ENCODE results near the gene BRINP3.

GRCh38 chr1:190168116-190168892 is 309.4 kb downstream of the BRINP3 start:
- no peak for TF ChIP-seq CTCF (conservative IDR thresholded peaks at IDR 0.05; ENCODE audit: low read depth in 2 of 2)
- TF ChIP-seq EZH2 (IDR thresholded peaks at IDR 0.05; ENCODE audit: low read depth, unreplicated experiment) = no peak
- no peak for TF ChIP-seq POLR2AphosphoS5 (IDR thresholded peaks at IDR 0.05; ENCODE audit: low read depth)
- TF ChIP-seq CREB1 (CRISPR knock-in tag; IDR thresholded peaks at IDR 0.05; ENCODE audit: low read depth) = no peak
- TF ChIP-seq, protein P1, sequence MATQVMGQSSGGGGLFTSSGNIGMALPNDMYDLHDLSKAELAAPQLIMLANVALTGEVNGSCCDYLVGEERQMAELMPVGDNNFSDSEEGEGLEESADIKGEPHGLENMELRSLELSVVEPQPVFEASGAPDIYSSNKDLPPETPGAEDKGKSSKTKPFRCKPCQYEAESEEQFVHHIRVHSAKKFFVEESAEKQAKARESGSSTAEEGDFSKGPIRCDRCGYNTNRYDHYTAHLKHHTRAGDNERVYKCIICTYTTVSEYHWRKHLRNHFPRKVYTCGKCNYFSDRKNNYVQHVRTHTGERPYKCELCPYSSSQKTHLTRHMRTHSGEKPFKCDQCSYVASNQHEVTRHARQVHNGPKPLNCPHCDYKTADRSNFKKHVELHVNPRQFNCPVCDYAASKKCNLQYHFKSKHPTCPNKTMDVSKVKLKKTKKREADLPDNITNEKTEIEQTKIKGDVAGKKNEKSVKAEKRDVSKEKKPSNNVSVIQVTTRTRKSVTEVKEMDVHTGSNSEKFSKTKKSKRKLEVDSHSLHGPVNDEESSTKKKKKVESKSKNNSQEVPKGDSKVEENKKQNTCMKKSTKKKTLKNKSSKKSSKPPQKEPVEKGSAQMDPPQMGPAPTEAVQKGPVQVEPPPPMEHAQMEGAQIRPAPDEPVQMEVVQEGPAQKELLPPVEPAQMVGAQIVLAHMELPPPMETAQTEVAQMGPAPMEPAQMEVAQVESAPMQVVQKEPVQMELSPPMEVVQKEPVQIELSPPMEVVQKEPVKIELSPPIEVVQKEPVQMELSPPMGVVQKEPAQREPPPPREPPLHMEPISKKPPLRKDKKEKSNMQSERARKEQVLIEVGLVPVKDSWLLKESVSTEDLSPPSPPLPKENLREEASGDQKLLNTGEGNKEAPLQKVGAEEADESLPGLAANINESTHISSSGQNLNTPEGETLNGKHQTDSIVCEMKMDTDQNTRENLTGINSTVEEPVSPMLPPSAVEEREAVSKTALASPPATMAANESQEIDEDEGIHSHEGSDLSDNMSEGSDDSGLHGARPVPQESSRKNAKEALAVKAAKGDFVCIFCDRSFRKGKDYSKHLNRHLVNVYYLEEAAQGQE (IDR thresholded peaks at IDR 0.05; ENCODE audit: unreplicated experiment) = no peak
- no peak for TF ChIP-seq ETS1 (IDR thresholded peaks at IDR 0.05)
- TF ChIP-seq ZNF114 (CRISPR knock-in tag; IDR thresholded peaks at IDR 0.05) = no peak
- no peak for TF ChIP-seq ZNF331 (CRISPR knock-in tag; IDR thresholded peaks at IDR 0.05; ENCODE audit: low read depth)
- TF ChIP-seq ZNF462 (CRISPR knock-in tag; IDR thresholded peaks at IDR 0.05) = no peak
- TF ChIP-seq STAT1 (IDR thresholded peaks at IDR 0.05; ENCODE audit: unreplicated experiment) = no peak
